Activated naive CD4-positive, alpha-beta T cell treated with anti-CD3 and anti-CD28 coated beads, Interleukin-2, amount 50 U/mL, for 16 hours (primary cell): ENCODE results near the gene ZNF830.
A peak's percentile ranks its signal among the peaks of the same experiment; 100 is the strongest.
"Not testable (repeated sequence)": the region's sequence is repeated elsewhere in the genome, so short reads cannot be mapped to it uniquely, and the experiment has no call there.

ENCODE experiments used
- DNase-seq: peaks from one replicate; pipeline ENCODE4 v3.0.0-alpha.2; 2020

The ZNF830 gene

GRCh38 chr17:34961093-34961911 lies at the start of gene ZNF830, which contains the start of gene CCT6B:
ZNF830 (plus strand) TSS chr17:34961540; CDS start chr17:34961567, 27 bp downstream.
CCT6B (minus strand) TSS chr17:34961460; CDS start chr17:34961393, 67 bp downstream.
- DNase-seq = peak; percentile 89

DNA sequence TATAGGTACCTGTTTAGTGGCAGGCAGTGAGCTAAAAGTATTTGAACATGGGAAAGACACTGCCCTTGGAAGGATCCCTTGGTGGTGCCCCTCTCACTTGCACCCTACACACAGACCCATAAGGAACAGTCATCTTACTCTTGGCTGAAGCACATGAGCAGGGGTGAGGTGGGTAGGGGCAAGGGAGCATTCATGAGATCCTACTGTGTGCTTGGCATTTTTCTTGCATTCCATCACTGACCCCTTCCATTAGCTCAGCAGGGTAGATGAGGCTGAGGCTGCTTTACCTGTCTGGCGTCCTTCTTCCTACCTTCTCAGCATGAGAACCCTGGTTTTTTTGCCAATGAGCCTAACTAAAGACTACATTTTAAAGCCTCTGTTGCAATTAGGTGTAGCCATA lies 48.3 kb upstream of the ZNF830 start:
- no peak for DNase-seq

DNA sequence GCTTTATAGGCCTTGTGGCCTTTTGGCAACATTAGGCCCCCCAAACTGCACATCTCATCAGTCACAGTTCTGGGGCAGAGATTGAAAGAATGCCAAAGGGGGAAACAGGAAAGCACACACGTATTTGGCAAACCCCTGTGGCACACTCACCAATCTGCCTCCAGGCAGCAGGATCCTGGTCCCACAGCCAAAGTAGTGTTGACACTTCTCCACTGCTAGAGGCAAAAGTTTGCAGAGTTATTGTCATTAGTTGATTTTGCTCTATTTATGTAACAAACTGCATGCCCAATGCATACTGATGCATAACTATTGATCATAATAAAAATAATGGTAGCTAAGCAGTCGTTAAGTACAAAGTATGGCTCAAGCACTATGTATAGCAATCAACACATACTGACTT lies 45.2 kb upstream of the ZNF830 start:
- no peak for DNase-seq

- no peak for DNase-seq
These were observed 44.0 kb upstream of the ZNF830 start for GRCh38 chr17:34917381-34917780.

GRCh38 chr17:34920676-34921075 lies 40.7 kb upstream of the ZNF830 start:
- DNase-seq = no peak

- DNase-seq = no peak
These were observed 34.7 kb upstream of the ZNF830 start for GRCh38 chr17:34926661-34927060.

DNA sequence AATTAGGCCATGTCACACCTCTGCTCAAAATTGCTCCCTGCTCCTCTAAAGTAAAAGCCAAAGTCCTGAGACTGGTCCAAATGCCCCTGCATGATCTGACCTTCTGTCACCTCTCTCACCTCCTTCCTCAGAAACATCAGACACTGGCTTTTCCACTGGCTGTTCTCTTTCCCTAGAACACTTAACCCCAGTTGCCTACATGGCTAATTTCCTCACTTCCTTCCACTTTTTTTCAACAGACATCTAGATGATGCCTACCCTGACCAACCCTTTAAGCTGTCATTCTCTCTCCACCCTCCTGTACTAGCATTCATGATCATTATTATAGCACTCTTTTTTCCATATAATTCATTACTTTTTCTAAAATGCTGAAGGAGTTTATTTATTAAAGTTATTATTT lies 31.1 kb upstream of the ZNF830 start:
- DNase-seq = no peak

DNA sequence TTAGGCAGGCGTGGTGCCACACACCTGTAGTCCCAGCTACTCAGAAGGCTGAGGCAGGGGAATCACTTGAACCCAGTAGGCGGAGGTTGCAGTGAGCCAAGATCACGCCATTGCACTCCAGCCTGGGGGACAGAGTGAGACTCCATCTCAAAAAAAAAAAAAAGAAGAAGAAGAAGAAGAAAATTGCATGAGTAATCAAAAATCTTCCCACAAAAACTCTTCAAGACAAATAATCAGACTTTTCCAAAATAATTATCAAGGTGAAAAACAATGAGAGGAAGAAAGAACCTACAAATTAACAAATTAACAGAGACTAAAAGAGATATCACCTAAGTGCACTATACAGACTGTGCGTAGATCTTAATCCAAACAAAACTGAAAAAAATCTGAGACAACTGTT lies 10.6 kb upstream of the ZNF830 start:
- not testable (repeated sequence) for DNase-seq

- DNase-seq = no peak
These were observed 2.9 kb upstream of the ZNF830 start for GRCh38 chr17:34958438-34958837.

DNA sequence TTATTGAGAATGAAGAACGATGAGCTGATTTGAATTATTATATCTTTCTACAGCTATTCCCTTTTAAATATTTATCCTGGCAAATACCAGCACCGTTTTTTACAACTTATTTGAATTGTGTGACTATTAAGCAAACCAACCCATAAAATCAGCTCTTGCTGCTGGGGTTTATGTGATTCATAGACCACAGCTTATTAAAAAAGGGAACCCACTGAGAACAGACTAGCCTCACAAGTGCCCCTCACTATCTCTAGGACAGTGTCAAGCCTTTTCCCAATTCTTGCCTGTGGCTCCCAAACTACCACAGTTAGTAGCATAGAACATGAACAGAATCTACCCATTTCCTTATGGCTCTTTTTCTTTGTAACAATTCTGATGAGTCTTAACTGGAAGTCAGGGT lies 12.8 kb downstream of the ZNF830 start:
- DNase-seq = no peak

DNA sequence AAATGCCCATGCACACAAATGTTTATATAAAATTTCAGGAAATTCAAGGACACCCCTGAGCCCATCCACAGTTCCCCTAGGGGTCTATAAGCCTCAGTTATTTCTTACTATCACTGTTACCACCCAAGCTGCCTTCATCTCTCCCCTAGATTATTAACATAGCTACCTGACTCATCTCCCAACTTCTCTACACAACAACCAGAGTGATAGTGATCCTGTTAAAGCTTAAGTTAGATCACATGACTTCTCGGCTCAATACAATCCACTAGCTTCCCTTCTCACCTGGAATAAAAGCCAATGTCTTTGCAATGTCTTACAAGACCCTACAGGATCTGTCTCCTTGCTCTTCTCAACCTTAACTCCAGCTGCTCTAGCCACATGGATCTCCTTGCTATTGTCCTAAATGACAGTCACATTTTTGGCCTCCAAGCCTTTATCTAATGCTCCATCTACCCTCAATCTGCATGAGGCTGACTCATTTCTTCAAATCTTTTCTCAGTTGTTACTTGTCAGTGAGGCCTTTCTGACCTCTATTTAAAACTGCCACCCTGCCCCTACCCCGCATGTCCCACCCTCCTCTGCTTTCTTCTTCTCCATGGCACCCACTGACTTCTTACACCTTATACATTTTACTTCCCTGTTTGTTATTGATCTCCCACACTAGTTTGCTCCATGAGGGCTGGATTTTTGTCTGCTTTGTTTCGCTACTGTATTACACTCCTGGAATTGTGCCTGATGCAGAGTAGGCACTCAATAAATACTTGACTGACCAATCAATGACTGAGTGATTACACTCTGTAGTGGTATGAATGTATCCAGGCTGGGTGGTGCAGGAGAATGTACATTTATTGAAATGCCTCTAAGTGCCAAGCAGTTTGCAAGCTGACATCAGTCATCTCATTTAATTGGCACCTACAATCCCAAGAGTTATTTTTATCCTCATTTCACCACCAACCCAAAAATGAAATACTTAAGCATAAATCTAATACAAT lies 13.8 kb downstream of the ZNF830 start:
- no peak for DNase-seq

- DNase-seq = no peak
These were observed 17.8 kb downstream of the ZNF830 start for GRCh38 chr17:34979153-34979552.

DNA sequence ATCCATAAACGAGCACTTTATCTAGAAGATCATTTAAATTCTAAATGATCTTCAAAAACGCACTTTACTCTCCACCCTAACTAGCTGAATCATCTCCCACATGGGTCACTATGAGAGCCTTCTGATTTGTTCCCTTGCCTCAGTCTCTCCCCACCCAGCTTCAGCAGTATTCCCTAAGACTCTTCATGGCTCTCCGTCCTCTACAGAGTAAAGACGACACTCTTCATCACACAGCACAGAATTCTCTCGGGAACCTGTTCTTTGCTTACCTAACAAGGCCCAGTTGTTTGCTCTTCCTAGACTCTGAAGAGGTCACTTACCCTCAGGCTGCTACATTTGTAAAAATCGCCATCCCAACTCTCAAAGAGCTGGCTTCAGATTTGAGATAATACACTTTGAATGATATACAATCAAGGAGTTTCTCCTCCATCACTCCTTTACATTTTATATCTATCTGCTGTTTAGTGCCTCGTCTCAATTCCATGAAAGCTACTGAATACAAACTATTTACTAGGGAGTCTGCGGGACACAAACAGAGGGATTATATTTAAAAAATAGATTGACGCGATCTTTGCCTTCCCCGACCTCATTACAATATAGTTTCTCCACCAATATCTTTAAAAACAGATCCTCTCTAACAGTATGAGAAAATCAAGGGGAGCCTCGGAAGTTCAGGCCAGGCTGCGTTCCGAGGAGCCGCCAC lies 18.5 kb downstream of the ZNF830 start:
- no peak for DNase-seq

DNA sequence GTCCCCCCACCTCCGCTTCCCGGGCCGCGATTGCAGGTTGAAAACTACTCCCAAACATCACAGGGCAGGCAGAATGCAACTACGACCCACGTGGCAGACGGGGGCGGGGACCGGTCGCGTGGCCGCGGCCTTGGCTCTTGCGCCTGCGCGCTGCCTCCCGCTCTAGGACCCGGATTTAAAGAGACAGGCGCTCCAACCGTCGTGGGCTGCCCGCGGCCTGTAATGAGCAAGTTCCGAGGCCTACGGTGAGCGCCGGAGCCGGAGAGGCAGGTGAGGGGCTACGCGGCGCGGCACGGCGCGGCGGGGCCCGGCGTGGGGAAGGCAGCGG lies 19.0 kb downstream of the ZNF830 start, which contains the start of gene LIG3:
Gene LIG3 (plus strand): TSS at position 160 of the 328 bp plus-strand sequence. CDS start 2,494 bp downstream, outside the sequence.
- DNase-seq = peak; percentile 95

- peak; percentile 82 for DNase-seq
These were observed 19.6 kb downstream of the ZNF830 start for GRCh38 chr17:34980681-34981537.

DNA sequence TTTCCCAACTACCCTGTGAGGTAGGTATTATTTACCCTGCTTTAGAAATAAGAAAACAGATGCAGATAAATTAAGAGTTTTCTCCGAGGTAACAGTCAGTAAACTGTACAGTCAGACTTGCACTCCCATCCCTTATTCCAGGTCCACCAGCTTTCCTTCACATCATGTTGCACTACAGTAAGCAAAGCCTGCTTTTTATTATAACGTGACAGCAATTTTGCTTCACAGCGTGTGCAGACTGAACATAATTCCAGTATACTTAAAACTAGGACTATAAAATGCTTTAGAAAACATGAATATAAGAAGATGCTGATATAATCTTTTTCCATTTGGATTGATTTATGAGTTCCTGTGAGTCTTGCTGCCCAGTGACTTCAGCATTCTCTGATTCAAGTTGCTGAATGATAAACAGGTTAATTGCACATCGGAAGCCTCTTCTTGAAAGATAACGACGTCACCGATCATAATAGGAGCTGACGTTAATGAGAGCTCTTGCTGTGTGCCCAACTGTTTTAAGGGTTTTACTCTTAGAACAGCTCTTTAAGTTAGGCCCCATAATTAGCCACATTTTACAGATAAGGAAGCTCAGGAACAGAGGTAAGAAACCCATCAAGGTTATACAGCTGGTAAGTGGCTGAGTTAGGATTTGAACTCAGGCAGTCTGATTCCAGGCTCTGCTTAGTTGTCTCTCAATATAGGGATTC lies 20.4 kb downstream of the ZNF830 start:
- DNase-seq = no peak

GRCh38 chr17:34987232-34987631 lies 25.9 kb downstream of the ZNF830 start:
- no peak for DNase-seq

DNA sequence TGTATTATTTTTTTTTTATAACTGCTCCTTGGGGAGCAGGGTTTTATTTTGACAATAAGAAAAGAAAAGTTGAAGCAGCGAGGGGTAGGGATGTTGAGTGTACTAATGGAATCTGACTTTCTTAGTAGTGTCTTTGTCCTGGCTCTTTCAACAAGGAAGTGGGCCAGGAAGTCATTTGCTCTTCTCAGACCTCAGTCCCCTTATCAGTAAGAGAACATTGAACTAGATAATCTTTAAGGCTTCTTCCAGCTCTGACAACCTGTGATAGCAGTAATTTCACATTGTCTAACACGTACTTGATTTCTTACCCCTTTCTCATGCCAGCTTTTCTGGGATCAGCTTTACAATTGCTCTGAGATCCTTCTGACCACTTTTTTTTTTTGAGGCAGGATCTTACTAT lies 27.3 kb downstream of the ZNF830 start:
- DNase-seq = no peak

DNA sequence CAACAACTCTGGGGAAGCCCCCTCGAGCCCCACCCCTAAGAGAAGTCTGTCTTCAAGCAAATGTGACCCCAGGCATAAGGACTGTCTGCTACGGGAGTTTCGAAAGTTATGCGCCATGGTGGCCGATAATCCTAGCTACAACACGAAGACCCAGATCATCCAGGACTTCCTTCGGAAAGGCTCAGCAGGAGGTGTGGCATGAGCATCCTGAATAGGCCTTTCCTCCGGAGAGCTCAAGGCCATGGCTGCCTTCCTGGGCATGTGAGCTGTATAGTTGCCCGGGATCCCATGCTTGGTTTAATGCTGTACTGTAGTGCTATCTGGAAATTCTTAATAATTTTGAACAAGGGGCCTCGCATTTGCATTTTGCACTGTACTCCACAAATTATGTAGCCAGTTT lies 28.1 kb downstream of the ZNF830 start:
- no peak for DNase-seq

DNA sequence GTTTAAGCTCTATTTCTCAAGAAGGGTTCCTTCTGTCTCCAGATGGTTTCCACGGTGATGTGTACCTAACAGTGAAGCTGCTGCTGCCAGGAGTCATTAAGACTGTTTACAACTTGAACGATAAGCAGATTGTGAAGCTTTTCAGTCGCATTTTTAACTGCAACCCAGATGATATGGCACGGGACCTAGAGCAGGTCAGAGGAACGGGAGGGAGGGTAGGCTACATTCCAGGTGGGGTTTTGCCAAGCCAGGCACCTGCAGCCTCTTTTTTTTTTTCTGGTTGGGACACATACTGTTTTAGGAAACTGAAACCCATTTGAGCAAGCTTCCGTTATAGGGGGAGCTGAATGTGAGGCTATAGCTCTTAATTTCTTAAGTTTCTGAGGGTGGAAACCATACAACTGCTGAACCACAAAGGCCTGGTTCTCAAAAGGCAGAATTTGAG lies 29.6 kb downstream of the ZNF830 start:
- DNase-seq = no peak

DNA sequence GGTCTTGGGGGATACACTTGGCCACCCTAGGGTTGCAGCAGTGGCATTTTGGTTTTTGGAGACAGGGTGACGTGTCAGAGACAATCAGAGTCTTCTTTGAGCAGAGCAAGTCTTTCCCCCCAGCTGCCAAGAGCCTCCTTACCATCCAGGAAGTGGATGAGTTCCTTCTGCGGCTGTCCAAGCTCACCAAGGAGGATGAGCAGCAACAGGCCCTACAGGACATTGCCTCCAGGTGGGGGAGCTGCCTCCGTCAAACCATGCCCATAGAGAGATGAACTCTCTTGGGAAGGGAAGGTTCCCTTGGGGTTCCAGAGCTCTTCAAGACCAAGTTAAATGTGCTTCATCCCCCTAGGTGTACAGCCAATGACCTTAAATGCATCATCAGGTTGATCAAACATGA lies 30.3 kb downstream of the ZNF830 start:
- DNase-seq = no peak
